Measurements from ENCODE around the gene UCN. TPM values are rescaled to one million over a fixed set of nuclear protein-coding genes. Genes with fewer than 3 reads are reported as not detected.

UCN gene
- total RNA-seq, 1 donor from 2014 or later = 1.2 TPM

DNA sequence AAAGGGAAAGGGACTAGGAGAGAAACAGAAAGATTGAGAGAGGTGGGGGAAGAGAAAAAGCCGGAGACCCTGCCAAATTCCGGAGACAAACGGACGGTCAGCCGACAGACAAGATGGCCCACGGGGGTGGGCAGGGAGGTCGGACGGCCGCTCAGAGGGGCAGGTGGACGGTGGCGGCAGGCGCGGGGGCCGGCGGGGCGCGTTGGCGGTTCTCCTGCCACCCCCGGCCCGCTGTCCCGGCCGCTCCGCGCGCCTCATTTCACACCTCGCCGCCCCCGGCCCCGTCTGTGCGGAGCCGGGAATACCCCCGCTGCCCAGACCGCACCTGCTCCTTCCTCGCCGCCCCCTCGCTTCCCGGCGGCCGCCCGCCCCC, 46.3 kb downstream of the UCN start:
- no peak for TF ChIP-seq CTCF (IDR thresholded peaks at IDR 0.05)
- Mint-ChIP-seq H3K27ac (ENCODE audit: unreplicated experiment) (no peak overlapping the region), H3K4me1 (ENCODE audit: low read depth) (peaks cover 19% of the 10 kb centered on the region), H3K27me3 (ENCODE audit: low read depth) (peaks cover 45% of the 10 kb centered on the region), H3K4me3 (ENCODE audit: unreplicated experiment) (peak overlapping the region; percentile 51), H3K9me3 (ENCODE audit: low read depth) (no peaks in the 10 kb centered on the region), H3K36me3 (ENCODE audit: low read depth) (peaks cover 5% of the 10 kb centered on the region)
- no peak for DNase-seq (ENCODE audit: low spot score)

DNA sequence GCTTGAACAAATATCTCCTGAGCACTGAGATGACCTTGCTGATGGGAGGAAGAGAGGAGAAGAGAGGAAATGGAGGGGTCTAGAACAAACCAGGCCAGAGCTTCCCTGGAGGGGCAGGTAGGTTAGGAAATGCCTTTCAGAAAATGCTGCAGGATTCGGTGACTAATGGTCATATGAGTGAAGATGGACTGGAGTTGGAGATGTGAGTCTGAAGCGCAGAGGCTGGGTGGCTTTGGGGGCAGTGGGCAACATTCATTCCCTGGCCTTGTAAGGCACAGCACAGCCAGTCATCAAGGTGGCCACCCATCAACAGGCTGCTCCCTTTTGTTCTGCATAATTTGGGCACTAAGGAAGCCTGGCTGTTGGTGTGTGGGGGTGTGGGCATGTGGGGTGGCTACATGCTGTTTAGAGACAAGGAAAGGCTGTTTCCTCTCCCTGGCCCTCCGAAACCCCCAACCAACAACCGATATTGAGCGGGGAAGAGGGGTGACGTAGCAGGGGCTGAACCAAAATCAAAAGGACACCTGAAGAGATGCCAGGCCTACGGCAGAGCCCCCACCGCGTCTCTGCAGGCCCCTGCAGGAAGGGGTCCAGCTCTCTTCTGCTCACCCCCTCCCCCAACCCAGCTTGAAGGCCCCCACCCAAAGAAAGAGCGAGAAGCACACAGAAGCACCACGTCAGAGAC, 46.9 kb downstream of the UCN start:
- no peak overlapping the region for H3K27ac Mint-ChIP-seq (ENCODE audit: unreplicated experiment)

DNA sequence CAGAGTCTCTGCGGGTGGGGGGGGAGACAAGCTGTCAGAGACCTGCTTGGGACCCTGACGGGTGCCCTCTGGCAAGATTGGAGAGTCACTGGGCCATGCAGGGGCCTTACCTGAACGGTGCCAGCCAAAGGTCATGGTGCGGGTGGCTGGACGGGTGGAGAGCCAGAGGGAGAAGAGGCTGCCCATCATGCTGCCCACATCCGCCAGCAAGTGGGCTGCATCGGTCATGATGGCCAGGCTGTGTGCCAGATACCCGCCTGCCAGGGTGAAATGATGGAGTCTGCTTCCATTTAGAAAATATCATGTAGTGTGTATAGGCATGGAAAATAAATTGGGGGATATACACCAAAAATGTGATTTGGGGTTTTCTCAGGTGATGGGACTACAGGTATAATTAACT, 50.2 kb downstream of the UCN start:
- peaks cover 27% of the 10 kb centered on the region for H3K4me1 Mint-ChIP-seq (ENCODE audit: low read depth)
- DNase-seq (ENCODE audit: low spot score) = no peak
- no peak overlapping the region for H3K4me3 Mint-ChIP-seq (ENCODE audit: unreplicated experiment)
- H3K27ac Mint-ChIP-seq (ENCODE audit: unreplicated experiment) = no peak overlapping the region
- no peaks in the 10 kb centered on the region for H3K9me3 Mint-ChIP-seq (ENCODE audit: low read depth)
- H3K27me3 Mint-ChIP-seq (ENCODE audit: low read depth) = peaks cover 30% of the 10 kb centered on the region
- no peak for TF ChIP-seq CTCF (IDR thresholded peaks at IDR 0.05)
- peaks cover 4% of the 10 kb centered on the region for H3K36me3 Mint-ChIP-seq (ENCODE audit: low read depth)

More for the DNA sequence above, 46.9 kb downstream of the UCN start:
- Mint-ChIP-seq H3K36me3 (ENCODE audit: low read depth) (peaks cover 5% of the 10 kb centered on the region), H3K27me3 (ENCODE audit: low read depth) (peaks cover 45% of the 10 kb centered on the region), H3K4me1 (ENCODE audit: low read depth) (peaks cover 23% of the 10 kb centered on the region), H3K4me3 (ENCODE audit: unreplicated experiment) (peak overlapping the region; percentile 51), H3K9me3 (ENCODE audit: low read depth) (no peaks in the 10 kb centered on the region)
- TF ChIP-seq CTCF (IDR thresholded peaks at IDR 0.05) = no peak
- no peak for DNase-seq (ENCODE audit: low spot score)

Other genes with a start within 250 kb of the UCN start
- 473 to 494 TPM (median 478 TPM) in 3 replicates for gene OST4, start 236.8 kb downstream of the UCN start, total RNA-seq
- 180 to 235 TPM (median 182 TPM) in 3 replicates for gene EMILIN1, start 229.8 kb downstream of the UCN start, total RNA-seq
- gene KHK, start 221.7 kb downstream of the UCN start, total RNA-seq = 1.2 to 1.9 TPM (median 1.3 TPM) in 3 replicates
- gene CGREF1, start 189.3 kb downstream of the UCN start, total RNA-seq = 9.6 to 15.9 TPM (median 13.5 TPM) in 3 replicates
- gene ABHD1, start 184.6 kb downstream of the UCN start, total RNA-seq = 0.30 to 0.44 TPM (median 0.31 TPM) in 3 replicates
- 44.7 to 53.0 TPM (median 49.4 TPM) in 3 replicates for gene PREB, start 173.8 kb downstream of the UCN start, total RNA-seq
- not detected in 3 replicates for gene PRR30, start 169.0 kb downstream of the UCN start, total RNA-seq
- not detected in 3 replicates for gene TCF23, start 159.4 kb downstream of the UCN start, total RNA-seq
- gene ATRAID, start 96.4 kb downstream of the UCN start, total RNA-seq = 79.0 to 116 TPM (median 91.2 TPM) in 3 replicates
- 21.8 to 27.9 TPM (median 24.3 TPM) in 3 replicates for gene SLC5A6, start 96.2 kb downstream of the UCN start, total RNA-seq
- gene CAD, start 91.1 kb downstream of the UCN start, total RNA-seq = 54.8 to 88.4 TPM (median 55.0 TPM) in 3 replicates
- 0.17 to 0.31 TPM in 2 of 3 replicates, not detected in the other for gene SLC30A3, start 45.4 kb downstream of the UCN start, total RNA-seq
- not detected in 3 replicates for gene DNAJC5G, start 33.0 kb downstream of the UCN start, total RNA-seq
- not detected in 3 replicates for gene TRIM54, start 26.0 kb downstream of the UCN start, total RNA-seq
- 57.6 to 68.7 TPM (median 57.7 TPM) in 3 replicates for gene MPV17, start 14.7 kb upstream of the UCN start, total RNA-seq
- 42.0 to 55.3 TPM (median 43.2 TPM) in 3 replicates for gene GTF3C2, start 48.3 kb upstream of the UCN start, total RNA-seq
- 43.1 to 46.2 TPM (median 44.0 TPM) in 3 replicates for gene EIF2B4, start 61.9 kb upstream of the UCN start, total RNA-seq
- 108 to 130 TPM (median 111 TPM) in 3 replicates for gene SNX17, start 62.2 kb upstream of the UCN start, total RNA-seq
- gene ZNF513, start 72.3 kb upstream of the UCN start, total RNA-seq = 15.3 to 23.2 TPM (median 15.5 TPM) in 3 replicates
- 55.7 to 72.8 TPM (median 59.4 TPM) in 3 replicates for gene PPM1G, start 101.1 kb upstream of the UCN start, total RNA-seq
- gene NRBP1, start 120.2 kb upstream of the UCN start, total RNA-seq = 125 to 143 TPM (median 128 TPM) in 3 replicates
- 1.1 to 3.6 TPM (median 1.4 TPM) in 3 replicates for gene KRTCAP3, start 133.9 kb upstream of the UCN start, total RNA-seq
- 19.3 to 36.9 TPM (median 21.5 TPM) in 3 replicates for gene IFT172, start 181.3 kb upstream of the UCN start, total RNA-seq
- gene FNDC4, start 186.8 kb upstream of the UCN start, total RNA-seq = 8.6 to 17.7 TPM (median 17.4 TPM) in 3 replicates
- 0.21 TPM in 1 of 3 replicates, not detected in the others for gene GCKR, start 188.4 kb upstream of the UCN start, total RNA-seq

Data from chondrocyte (in vitro differentiated cells).